HepG2 (cell line): Measurements from ENCODE around the gene STRIP1. TPM values are rescaled to one million over a fixed set of nuclear protein-coding genes. Genes with fewer than 3 reads are reported as not detected.

Source experiments
- ATAC-seq: fragments of 200-7000 bp; cut with Tn5 transposase; 3 replicates; pipeline ENCODE4 v1.9.1; 2020; ENCODE audit warnings: mild to moderate bottlenecking, moderate library complexity
- BruUV-seq: library from RNA; stranded (reverse); fragments of 400-500 nt; replicated peaks from 2 replicates; lab custom pipeline; 2021; lab: Mats Ljungman, UMichigan
- CTCF ChIA-PET: fragments of 300-600 bp; formaldehyde crosslinking; extraction: SDS; loops from one replicate; lab custom pipeline; 2021; ENCODE audit warnings: low total read pairs, inconsistent platforms, low intra/inter-chr PET ratio; lab: Yijun Ruan, JAX
- POLR2A ChIA-PET: fragments of 350-600 bp; sonication (Branson Sonifier 250); formaldehyde crosslinking; loops from one replicate; lab custom pipeline; 2020; ENCODE audit warnings: antibody characterized with exemption, inconsistent platforms; lab: Yijun Ruan, JAX
- DNase-seq: peaks from one replicate; pipeline ENCODE4 v3.0.0-alpha.2; 2015; ENCODE audit warnings: low spot score
- FAIRE-seq: peaks from 3 replicates; lab custom pipeline; 2011; peaks lifted over from hg19 to GRCh38; lab: Jason Lieb, UNC
- H2AFZ ChIP-seq: one replicate; pipeline ENCODE4 v1.6.1; 2011; ENCODE audit warnings: low read length, inconsistent platforms
- H3K27ac ChIP-seq: fragments of 300-600 bp; 3 replicates; pipeline ENCODE4 v1.8.0; 2011; ENCODE audit warnings: mixed run types, mild to moderate bottlenecking, mixed read lengths, low read length, inconsistent platforms; ENCODE audit not compliant: insufficient read depth; ENCODE audit errors: extremely low read length
- H3K27me3 ChIP-seq, 2 experiments: fragments of 200-600 bp in 1 of 2; 2 replicates in 1 of 2; 3 replicates in 1 of 2; pipeline versions ENCODE4 v1.6.0 to v1.8.0; 2011; ENCODE audit warnings: low read length in 2 of 2, mild to moderate bottlenecking in 2 of 2, moderate library complexity in 2 of 2, inconsistent platforms in 1 of 2; ENCODE audit not compliant: insufficient read depth in 2 of 2, control insufficient read depth in 1 of 2
- H3K36me3 ChIP-seq, 2 experiments: fragments of 200-600 bp in 1 of 2; replicated peaks in 1 of 2; 2 replicates in 1 of 2; 3 replicates in 1 of 2; pipeline versions ENCODE4 v1.5.1 to v1.8.0; 2011; ENCODE audit warnings: low read length in 2 of 2, inconsistent platforms in 1 of 2; ENCODE audit not compliant: insufficient read depth in 2 of 2, control insufficient read depth in 1 of 2
- H3K4me1 ChIP-seq: 2 replicates; pipeline ENCODE4 v1.5.1; 2012; ENCODE audit warnings: low read length, inconsistent platforms; ENCODE audit not compliant: insufficient read depth
- H3K4me2 ChIP-seq: 2 replicates; pipeline ENCODE4 v1.6.0; 2011; ENCODE audit warnings: low read depth, low read length, inconsistent platforms
- H3K4me3 ChIP-seq, 3 experiments: fragments of 200-600 bp in 1 of 3; sonication (generic), shearing (Covaris generic) in 1 of 3; replicated peaks in 1 of 3; 2 replicates each; pipeline ENCODE4 v1.5.1; 2011 to 2016; ENCODE audit warnings: low read length in 3 of 3, inconsistent platforms in 2 of 3, low read depth in 2 of 3, mild to moderate bottlenecking in 2 of 3, control low read depth in 1 of 3, mixed read lengths in 1 of 3; ENCODE audit not compliant: insufficient read depth in 1 of 3
- H3K79me2 ChIP-seq: one replicate; pipeline ENCODE4 v1.6.1; 2011; ENCODE audit warnings: low read length, inconsistent platforms; ENCODE audit not compliant: insufficient read depth
- H3K9ac ChIP-seq: 2 replicates; pipeline ENCODE4 v1.6.0; 2011; ENCODE audit warnings: mild to moderate bottlenecking, low read depth, low read length, inconsistent platforms; ENCODE audit not compliant: insufficient read depth
- H3K9me3 ChIP-seq: 2 replicates; pipeline ENCODE4 v1.5.1; 2012; ENCODE audit warnings: mild to moderate bottlenecking, low read length
- H4K20me1 ChIP-seq: 2 replicates; pipeline ENCODE4 v1.6.0; 2011; ENCODE audit warnings: inconsistent platforms, mild to moderate bottlenecking, low read length, moderate library complexity; ENCODE audit not compliant: insufficient read depth
- ATF7 ChIP-seq, 2 experiments: fragments of 450-650 bp in 1 of 2; sonication (generic) in 1 of 2; formaldehyde crosslinking in 1 of 2; IDR thresholded peaks; 2 replicates each; pipeline versions ENCODE4 v1.4.0 to v1.6.1; 2016 to 2020; ENCODE audit warnings: antibody characterized with exemption in 1 of 2, mild to moderate bottlenecking in 1 of 2, missing genetic modification reagents in 1 of 2
- KDM3A ChIP-seq: IDR thresholded peaks from 2 replicates; pipeline ENCODE4 v1.6.1; 2018; ENCODE audit warnings: low read depth, missing compliant biosample characterization
- KLF12 ChIP-seq: sonication (generic); formaldehyde crosslinking; IDR thresholded peaks from 2 replicates; pipeline ENCODE4 v1.4.0; 2020; ENCODE audit warnings: missing genetic modification reagents, borderline replicate concordance
- MATR3 ChIP-seq: sonication (generic); formaldehyde crosslinking; IDR thresholded peaks from 2 replicates; pipeline ENCODE4 v1.4.0; 2020; ENCODE audit warnings: missing genetic modification reagents
- RBFOX2 ChIP-seq: fragments of 200-400 bp; formaldehyde crosslinking; IDR thresholded peaks from 2 replicates; pipeline ENCODE4 v1.6.1; 2017; ENCODE audit warnings: low read depth, mild to moderate bottlenecking, low read length
- ZBTB3 ChIP-seq: sonication (generic); formaldehyde crosslinking; IDR thresholded peaks from 2 replicates; pipeline ENCODE4 v1.4.0; 2020; ENCODE audit warnings: low read depth, mild to moderate bottlenecking, moderate library complexity, missing genetic modification reagents, borderline replicate concordance
- ZNF10 ChIP-seq: sonication (generic); formaldehyde crosslinking; IDR thresholded peaks from 2 replicates; pipeline ENCODE4 v1.4.0; 2020; ENCODE audit warnings: mild to moderate bottlenecking, low read depth, missing genetic modification reagents, borderline replicate concordance
- ZNF230 ChIP-seq: sonication (generic); formaldehyde crosslinking; IDR thresholded peaks from 2 replicates; pipeline ENCODE4 v1.4.0; 2020; ENCODE audit warnings: mild to moderate bottlenecking, missing genetic modification reagents
- ZNF564 ChIP-seq: sonication (generic); formaldehyde crosslinking; IDR thresholded peaks from 2 replicates; pipeline ENCODE4 v1.8.1; 2023; ENCODE audit warnings: mild to moderate bottlenecking, missing genetic modification reagents
- WGBS: methylation state at CpG from one replicate; pipeline ENCODE4 v1.1.6; 2017; ENCODE audit warnings: low lambda C conversion rate; 5-methylcytosine and 5-hydroxymethylcytosine counted together
- in situ Hi-C: cut with HindIII; loops from 2 replicates; pipeline ENCODE4 v1.10.0; 2017; ENCODE audit warnings: low pct_unique_long_range_greater_than_20kb; ENCODE audit not compliant: extremely low pct_ligation_motif_present
- intact Hi-C: fragments of 100-400 bp; cut with micrococcal nuclease; formaldehyde crosslinking; loops from one replicate; pipeline ENCODE4 v1.10.0; 2022; ENCODE audit not compliant: unreplicated experiment
- polyA plus RNA-seq, 8 experiments: library from polyadenylated mRNA; depleted of rRNA in 3 of 8; stranded (reverse) in 7 of 8; unstranded in 1 of 8; fragments of >200 nt; fragmentation: Illumina TruSeq in 4 of 8; extraction: Trizol in 4 of 8; gene quantifications; 2 replicates each; pipeline versions ENCODE4 v1.2.1 to v1.2.3, GENCODE V29; 2011 to 2016; ENCODE audit warnings: low read depth in 4 of 8, missing spikeins in 1 of 8, mixed read lengths in 1 of 8; ENCODE audit not compliant: insufficient read depth in 1 of 8
- total RNA-seq, 5 experiments: library from RNA; depleted of rRNA; stranded (reverse); fragments of >200 nt; fragmentation: Illumina TruSeq; extraction: Trizol; gene quantifications; 2 replicates each; pipeline ENCODE4 v1.2.3, GENCODE V29; 2016; ENCODE audit warnings: low read depth in 1 of 5
- TF ChIP-seq, protein P1 (sequence below): sonication (generic); formaldehyde crosslinking; IDR thresholded peaks from 2 replicates; pipeline ENCODE4 v1.5.1; 2020; ENCODE audit warnings: mild to moderate bottlenecking, missing genetic modification reagents, moderate library complexity
- TF ChIP-seq, protein P2 (sequence below): sonication (generic); formaldehyde crosslinking; IDR thresholded peaks from 2 replicates; pipeline ENCODE4 v1.5.0; 2020; ENCODE audit warnings: mild to moderate bottlenecking, missing genetic modification reagents, moderate library complexity

The STRIP1 gene
- total and polyA plus RNA-seq, 2 of the 13 experiments (the other 11 are each of a cell fraction or from before 2014, with no cell fraction given) = 20.9 to 27.9 TPM

DNA sequence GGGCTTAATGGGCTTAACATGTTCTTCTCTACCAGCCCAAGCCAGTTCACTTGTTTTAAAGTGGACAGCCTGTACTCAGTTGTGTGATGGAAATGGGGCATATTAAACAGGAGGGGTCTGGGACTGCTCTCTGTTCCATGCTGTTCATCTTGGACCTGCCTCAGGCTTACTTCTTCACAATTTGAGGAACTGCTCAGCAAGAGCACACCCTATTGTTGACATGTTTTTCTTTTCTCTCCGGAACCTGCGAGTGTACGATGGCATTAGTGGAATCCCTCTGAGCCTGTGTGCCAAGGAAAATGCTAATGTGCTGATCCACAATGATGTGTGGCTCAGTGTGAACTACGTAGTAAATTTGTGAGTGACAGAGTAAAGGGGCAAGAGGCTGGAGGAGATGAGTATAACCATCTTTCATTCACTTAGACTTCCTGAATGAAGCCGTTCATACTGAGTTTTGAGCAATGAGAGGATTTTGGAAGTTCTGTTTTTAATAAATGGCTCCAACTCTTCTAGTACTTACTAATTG is 43.0 kb upstream of the STRIP1 start:
- Histone ChIP-seq H3K4me3 (no peak overlapping the region), H3K27me3 (no peaks in the 10 kb centered on the region), H3K4me2 (no peak overlapping the region), H3K27ac (no peak overlapping the region), H3K9ac (no peak overlapping the region), H3K4me1 (peaks cover 45% of the 10 kb centered on the region), H3K36me3 (peaks cover 6 to 9% of the 10 kb centered on the region in 2 experiments; a peak in 4 of 5 replicates), H2AFZ (no peak overlapping the region), H3K9me3 (no peaks in the 10 kb centered on the region), H4K20me1 (peaks cover 7% of the 10 kb centered on the region), H3K79me2 (peaks cover 65% of the 10 kb centered on the region)
- DNase-seq = no peak
- ChIA-PET CTCF (no interaction called here), POLR2A (no interaction called here)
- intact Hi-C loops = loop anchor here (5.0 kb wide), 1 partner anchor 349 kb away; no protein-coding TSS in a partner anchor
- WGBS = 99% methylated on average over 5 of the region's 5 CpGs
- in situ Hi-C loops = no loop called here
- no peak for ATAC-seq
- BruUV-seq = no TSS peak
- FAIRE-seq = no peak
- no peak for TF ChIP-seq ZNF230
- TF ChIP-seq KDM3A = no peak
- TF ChIP-seq RBFOX2 = no peak
- no peak for TF ChIP-seq ZBTB3 (CRISPR knock-in tag)
- TF ChIP-seq ZNF10 (CRISPR knock-in tag) = no peak
- TF ChIP-seq, protein P1, sequence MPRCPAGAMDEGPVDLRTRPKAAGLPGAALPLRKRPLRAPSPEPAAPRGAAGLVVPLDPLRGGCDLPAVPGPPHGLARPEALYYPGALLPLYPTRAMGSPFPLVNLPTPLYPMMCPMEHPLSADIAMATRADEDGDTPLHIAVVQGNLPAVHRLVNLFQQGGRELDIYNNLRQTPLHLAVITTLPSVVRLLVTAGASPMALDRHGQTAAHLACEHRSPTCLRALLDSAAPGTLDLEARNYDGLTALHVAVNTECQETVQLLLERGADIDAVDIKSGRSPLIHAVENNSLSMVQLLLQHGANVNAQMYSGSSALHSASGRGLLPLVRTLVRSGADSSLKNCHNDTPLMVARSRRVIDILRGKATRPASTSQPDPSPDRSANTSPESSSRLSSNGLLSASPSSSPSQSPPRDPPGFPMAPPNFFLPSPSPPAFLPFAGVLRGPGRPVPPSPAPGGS (CRISPR knock-in tag) = no peak
- TF ChIP-seq ATF7 (IDR thresholded peaks at IDR 0.05) = no peak
- no peak for TF ChIP-seq ATF7 (CRISPR knock-in tag; IDR thresholded peaks at IDR 0.05)
- no peak for TF ChIP-seq MATR3 (CRISPR knock-in tag)
- TF ChIP-seq, protein P2, sequence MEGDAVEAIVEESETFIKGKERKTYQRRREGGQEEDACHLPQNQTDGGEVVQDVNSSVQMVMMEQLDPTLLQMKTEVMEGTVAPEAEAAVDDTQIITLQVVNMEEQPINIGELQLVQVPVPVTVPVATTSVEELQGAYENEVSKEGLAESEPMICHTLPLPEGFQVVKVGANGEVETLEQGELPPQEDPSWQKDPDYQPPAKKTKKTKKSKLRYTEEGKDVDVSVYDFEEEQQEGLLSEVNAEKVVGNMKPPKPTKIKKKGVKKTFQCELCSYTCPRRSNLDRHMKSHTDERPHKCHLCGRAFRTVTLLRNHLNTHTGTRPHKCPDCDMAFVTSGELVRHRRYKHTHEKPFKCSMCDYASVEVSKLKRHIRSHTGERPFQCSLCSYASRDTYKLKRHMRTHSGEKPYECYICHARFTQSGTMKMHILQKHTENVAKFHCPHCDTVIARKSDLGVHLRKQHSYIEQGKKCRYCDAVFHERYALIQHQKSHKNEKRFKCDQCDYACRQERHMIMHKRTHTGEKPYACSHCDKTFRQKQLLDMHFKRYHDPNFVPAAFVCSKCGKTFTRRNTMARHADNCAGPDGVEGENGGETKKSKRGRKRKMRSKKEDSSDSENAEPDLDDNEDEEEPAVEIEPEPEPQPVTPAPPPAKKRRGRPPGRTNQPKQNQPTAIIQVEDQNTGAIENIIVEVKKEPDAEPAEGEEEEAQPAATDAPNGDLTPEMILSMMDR (CRISPR knock-in tag) = no peak
- no peak for TF ChIP-seq ZNF564 (CRISPR knock-in tag)
- TF ChIP-seq KLF12 (CRISPR knock-in tag) = no peak
- TF ChIP-seq, all 625 proteins: peak for 0
